Stimulated activated CD8-positive, alpha-beta memory T cell treated with anti-CD3 and anti-CD28 coated beads, Interleukin-4, amount 100 ng/mL, for 4 hours (primary cell): ENCODE measurements around the gene NUTF2.
A peak's percentile ranks its signal among the peaks of the same experiment; 100 is the strongest.
"Not testable (repeated sequence)": the region's sequence is repeated elsewhere in the genome, so short reads cannot be mapped to it uniquely, and the experiment has no call there.

Source experiments
- DNase-seq, 2 donors: peaks; one replicate each; pipeline ENCODE4 v3.0.0-alpha.2; 2020; ENCODE audit warnings: low read depth in 2 of 2, low spot score in 1 of 2

Gene NUTF2

DNA sequence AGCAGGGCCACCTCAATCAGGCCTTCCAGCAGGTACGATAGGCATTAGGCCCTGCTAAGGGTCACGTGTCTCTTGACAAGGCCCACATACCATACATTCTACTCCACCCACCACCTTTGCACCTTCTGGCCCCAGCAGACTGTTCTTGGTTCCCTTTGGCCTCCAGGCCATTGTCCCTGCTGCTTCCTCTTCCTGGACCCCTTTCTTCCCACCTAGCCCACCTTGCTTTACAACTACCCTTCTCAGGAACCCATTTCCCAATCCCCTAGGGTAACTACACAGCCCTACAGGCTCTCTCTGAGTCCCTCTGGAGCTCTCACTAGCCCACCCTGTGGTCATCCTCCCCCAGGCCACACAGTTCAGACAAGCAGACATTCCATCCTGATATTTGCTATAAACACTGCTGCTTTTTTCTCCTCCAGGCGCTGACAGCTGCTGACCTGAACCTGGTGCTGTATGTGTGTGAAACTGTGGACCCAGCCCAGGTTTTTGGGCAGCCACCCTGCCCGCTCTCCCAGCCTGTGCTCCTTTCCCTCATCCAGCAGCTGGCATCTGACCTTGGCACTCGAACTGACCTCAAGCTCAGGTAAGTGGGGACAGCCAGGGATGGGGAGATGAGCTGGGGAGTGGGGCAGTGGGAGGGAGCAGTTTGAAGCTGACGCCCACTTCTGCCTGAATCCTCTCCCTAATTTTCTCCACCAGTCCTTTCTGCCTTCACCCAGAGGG lies 36.6 kb downstream of the NUTF2 start:
- no peak for DNase-seq

DNA sequence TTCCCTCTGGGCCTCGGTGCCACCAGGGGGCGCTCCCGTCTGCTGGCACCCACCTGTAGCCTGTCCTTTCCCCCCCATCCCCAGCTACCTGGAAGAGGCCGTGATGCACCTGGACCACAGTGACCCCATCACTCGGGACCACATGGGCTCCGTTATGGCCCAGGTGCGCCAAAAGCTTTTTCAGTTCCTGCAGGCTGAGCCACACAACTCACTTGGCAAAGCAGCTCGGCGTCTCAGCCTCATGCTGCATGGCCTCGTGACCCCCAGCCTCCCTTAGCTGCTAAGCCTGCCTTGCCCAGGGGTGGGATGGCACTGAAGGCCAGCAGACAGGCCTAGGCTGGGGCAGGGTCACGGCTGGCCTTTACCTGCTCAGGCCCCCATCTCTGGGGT lies 37.1 kb downstream of the NUTF2 start:
- peak; percentile 38 to 49 for DNase-seq

DNA sequence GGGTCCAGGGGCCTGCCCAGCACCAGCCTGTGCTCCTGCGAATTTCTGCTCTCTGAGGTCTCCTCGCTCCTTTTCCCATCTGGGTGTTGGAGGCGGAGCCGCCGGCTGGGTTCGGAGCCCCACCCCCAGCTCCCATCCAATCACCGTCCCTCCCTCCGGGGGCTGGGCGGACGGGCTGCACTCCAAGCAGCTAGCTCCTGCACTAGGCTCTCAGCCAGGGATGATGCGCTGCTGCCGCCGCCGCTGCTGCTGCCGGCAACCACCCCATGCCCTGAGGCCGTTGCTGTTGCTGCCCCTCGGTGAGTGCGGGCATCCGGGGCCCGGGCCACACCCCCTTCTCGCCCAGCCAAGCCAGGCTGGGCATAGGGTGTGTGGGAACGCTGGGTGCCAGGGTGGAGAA lies 38.0 kb downstream of the NUTF2 start, which contains the start of gene NRN1L:
TSS of gene NRN1L (plus strand) at position 202 of the 400 bp plus-strand sequence. CDS start at position 221, 19 bp downstream.
- DNase-seq: no peak

DNA sequence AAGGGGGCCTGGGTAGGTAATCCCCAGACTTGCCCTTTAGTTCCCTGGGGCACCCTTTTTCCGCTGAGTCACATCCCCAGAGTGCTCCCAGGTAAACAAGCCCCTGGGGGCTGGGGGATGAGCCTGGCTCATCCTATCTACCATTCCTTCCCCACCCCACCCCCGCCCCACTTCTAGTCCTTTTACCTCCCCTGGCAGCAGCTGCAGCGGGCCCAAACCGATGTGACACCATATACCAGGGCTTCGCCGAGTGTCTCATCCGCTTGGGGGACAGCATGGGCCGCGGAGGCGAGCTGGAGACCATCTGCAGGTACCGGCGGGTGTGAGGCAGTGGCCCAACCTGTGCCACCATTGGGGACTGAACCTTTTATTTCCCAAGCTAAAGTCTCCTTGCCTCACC lies 38.8 kb downstream of the NUTF2 start:
- DNase-seq: no peak

DNA sequence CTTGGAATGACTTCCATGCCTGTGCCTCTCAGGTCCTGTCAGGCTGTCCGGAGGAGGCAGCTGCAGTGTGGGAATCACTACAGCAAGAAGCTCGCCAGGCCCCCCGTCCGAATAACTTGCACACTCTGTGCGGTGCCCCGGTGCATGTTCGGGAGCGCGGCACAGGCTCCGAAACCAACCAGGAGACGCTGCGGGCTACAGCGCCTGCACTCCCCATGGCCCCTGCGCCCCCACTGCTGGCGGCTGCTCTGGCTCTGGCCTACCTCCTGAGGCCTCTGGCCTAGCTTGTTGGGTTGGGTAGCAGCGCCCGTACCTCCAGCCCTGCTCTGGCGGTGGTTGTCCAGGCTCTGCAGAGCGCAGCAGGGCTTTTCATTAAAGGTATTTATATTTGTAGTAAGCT lies 39.2 kb downstream of the NUTF2 start:
- no peak for DNase-seq

DNA sequence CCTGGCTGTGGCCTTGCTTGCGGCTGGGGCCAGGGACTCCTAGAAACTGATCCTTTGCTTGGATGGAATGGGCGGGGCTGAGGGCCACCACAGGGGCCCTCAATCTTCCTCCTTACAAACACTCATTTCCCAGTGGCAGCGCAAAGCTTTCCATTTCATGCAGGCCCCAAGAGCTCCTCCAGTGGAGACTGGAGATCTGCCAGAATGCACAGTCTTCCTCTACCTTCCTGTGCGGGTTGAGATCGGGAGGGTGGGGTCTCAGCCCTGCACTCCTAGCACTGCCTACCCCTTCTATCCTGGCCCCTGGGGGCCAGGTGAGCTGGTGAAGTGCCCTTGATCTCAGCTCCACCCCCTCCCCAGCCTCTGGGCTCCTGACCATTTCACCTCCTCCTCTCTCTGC lies 39.7 kb downstream of the NUTF2 start:
- no peak for DNase-seq

DNA sequence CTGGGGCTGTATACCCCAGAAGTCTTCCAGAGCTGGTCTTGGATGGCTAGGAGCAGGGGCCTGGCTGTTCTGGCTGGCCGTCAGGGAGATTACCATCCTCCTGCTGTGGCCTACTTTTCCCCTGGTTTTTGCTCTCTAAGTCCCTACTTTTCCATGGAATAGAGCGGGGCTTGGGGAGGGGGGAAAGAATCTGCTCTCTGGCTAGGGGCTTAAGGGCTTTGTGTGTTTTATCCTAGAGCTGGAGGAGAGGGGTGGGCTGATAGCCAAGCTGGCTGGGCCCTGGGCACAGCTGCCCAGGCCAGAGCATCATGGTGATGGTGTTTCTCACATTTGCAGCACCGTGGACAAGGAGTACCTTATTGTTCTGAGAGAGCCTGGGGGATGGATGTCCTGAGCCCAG lies 41.6 kb downstream of the NUTF2 start:
- DNase-seq: no peak

DNA sequence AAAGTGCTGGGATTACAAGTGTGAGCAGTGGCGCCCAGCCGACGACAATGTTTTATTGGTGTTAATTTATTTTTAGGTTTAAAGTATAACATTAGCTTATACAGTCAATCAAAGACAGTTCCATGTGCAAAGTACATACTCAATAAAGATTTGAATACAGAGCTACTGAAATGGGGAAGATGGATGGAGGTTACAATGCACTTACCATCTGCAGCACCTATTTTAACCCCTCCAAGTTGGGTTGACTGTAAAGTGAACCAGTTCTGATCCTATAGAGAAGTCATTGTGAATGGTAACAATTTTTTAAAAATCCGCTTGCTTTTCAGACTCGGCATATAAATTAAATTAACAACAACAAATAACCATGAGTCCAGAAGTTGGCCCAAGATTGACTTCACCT lies 45.6 kb downstream of the NUTF2 start:
- no peak for DNase-seq

DNA sequence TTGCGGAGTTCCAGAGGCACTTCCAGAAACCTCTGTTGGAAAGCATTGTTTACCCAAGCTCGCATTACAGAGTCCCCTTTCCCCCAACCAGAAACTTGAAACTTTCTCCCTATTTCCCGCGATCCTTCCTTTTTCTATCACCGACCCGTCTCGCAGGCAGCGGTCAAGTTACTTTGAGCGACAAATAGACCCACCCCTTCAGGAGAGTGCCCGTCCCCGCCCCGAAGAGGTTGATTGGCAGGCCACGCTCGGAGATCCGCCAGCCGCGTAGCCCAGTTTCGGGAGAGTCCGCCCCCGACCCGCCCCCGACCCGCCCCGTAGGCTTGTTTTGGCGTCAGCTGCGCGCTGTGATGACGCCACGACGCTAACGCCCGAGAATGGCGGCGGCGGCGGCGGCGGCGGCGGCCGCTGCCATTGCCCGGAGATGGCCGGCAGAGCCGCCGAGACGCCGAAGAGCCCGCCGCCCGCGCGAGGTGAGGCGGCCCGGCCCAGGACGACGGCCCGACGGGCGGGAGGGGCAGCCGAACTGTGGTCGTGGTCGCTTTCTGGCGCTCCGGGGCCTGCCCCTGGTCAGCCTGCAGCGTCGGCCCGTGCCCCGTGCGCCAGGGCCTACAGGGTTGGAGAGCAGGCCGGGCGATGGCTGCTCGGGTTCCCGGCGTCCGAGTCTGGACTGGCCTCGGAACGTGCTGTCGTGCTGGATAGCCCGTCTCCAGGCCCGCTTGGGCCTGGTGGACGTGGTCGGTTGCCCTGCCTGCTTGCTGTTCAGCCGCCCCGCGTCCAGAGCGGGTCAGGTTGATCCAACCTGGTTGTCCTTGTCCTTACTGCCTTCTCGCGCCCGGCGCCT lies 46.4 kb downstream of the NUTF2 start, which contains the start of gene PSKH1:
TSS of gene PSKH1 (plus strand) at position 356 of the 844 bp plus-strand sequence. CDS start 15,496 bp downstream, outside the sequence.
- peak; percentile 89 to 90 for DNase-seq

DNA sequence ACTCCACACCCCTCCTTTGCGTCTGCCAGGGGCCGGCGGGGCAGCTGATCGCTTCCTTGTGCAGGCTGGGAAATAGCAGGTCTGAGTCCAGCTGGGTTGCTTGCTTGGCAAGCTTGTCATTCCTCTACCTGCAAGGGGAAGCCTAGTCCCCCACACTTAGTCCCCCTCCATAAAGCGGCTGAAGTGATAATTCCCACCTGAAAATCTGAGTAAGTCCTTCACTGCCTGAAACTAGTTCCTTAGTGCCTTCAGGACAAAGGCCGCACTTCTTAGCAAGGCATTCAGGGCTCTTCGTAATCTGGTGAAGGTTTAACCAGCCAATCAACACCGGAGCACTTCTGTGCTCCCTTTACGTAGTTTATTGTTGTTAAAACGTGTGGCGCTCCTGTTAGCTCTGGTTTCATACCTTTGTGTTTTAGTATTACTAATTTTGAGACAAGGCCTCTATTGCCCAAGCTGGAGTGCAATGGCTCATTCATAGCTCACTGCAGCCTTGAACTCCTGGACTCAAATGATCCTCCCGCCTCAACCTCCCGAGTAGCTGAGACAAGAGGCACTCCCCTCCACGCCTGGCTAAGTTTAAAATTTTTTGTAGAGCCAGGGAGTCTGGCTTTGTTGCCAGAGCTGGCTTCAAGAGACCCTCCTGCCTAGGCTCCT lies 47.1 kb downstream of the NUTF2 start:
- DNase-seq: no peak

DNA sequence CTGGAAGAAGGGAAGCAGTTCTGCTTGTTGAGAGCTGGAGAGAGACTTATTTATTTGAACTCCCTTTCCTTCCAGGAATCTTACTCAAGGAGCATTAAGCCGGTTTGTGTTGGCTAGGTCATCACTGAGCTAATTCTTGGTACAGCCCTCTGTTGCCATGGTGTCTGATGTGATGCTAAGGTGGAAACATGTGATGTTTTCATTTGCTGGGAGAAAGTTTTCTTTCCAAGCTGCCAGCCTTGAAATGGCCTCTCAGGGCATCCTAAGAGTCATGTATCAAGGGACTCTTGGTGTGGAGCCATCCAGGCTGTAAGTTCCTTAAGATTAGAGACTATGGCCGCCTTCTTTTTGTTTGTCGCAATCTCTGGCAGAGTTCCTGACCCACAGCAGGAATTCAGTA lies 50.5 kb downstream of the NUTF2 start:
- no peak for DNase-seq

DNA sequence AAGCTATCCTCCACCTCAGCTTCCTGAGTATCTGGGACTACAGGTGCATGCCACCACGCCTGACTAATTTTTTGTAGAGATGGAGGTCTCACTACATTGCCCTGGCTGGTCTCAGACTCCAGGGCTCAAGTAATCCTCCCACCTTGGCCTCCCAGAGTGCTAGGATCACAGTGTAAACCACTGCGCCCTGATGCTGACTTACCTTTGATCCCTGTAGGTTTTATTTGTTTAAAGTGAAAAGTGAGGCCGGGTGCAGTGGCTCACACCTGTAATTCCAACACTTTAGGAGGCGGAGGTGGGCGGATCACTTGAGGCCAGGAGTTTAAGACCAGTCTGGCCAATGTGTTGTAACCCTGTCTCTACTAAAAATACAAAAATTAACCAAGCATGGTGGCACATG lies 55.0 kb downstream of the NUTF2 start:
- no peak for DNase-seq

DNA sequence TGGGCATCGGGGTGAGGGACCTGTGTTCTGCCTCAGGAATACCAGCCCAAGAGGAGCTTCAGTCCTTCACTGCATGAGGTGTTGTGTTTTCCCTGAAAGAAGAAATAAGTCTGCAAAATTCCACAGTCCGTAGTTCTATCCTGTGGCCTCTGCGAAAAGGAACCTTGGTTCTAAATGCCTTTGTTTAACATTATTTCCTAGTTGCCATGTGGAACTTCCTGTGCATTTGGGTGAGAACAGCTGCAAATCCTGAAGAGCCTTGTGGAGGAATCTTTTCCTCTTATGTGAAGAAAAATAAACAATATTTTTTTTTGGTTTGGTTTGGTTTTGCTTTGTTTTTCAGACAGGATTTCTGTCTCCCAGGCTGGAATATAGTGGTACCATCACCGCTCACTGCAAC lies 56.1 kb downstream of the NUTF2 start:
- no peak for DNase-seq

DNA sequence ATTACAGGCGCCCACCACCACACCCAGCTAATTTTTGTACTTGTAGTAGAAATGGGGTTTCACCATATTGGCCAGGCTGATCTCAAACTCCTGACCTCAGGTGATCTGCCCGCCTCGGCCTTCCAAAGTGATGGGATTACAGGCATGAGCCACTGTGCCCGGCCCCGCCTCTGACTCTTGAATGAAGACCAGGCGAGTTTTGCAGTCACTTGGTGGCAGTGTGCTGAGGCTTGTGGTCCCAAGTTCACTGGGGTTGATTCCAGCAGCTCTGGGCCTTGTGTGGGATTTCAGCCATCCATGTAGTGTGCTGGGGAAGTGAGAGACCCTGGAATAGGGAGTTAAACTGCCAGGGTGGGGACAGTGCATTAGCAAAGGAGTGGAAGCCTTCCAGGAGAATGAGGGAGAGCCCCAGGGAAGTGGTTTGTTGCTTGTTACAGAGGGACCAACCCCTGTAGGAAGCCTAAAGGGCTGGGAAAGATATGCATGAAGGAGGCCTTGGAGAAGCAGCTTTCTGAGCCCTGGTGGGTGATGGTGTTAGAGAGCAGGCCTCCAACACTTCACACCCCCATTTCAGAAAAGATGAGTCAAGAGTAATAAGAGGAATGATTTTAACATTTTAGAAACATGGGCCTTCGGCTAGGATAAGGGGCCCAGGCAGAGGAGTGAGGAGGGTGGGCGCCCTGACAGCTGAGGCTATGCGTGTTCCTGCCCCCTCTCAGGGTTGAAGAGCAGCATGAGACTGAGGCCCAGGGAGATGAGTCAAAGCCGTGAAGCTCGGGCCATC lies 60.9 kb downstream of the NUTF2 start:
- DNase-seq: no peak

DNA sequence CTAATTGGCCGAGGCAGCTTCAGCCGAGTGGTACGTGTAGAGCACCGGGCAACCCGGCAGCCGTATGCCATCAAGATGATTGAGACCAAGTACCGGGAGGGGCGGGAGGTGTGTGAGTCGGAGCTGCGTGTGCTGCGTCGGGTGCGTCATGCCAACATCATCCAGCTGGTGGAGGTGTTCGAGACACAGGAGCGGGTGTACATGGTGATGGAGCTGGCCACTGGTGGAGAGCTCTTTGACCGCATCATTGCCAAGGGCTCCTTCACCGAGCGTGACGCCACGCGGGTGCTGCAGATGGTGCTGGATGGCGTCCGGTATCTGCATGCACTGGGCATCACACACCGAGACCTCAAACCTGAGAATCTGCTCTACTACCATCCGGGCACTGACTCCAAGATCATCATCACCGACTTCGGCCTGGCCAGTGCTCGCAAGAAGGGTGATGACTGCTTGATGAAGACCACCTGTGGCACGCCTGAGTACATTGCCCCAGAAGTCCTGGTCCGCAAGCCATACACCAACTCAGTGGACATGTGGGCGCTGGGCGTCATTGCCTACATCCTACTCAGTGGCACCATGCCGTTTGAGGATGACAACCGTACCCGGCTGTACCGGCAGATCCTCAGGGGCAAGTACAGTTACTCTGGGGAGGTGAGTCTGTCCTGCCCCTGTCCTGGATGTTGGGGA lies 62.5 kb downstream of the NUTF2 start:
- DNase-seq: no peak

DNA sequence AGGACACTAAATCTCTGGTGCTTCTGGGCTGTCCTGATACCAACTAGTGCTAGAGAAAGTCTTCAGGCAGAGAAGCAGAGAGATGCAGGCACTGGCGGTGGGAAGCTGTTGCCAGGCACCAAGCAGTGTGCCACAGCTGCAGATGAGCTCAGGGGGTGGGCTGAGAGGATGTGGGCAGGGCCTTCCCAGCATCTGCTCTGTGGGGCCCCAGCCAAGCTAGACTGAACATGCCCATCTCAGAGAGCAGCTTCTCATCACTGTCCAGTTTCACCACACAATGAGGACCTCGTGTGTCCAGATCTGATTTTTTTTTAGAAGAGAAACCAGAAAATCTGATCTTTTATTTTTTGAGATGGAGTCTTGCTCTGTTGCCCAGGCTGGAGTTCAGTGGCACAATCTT lies 63.4 kb downstream of the NUTF2 start:
- no peak for DNase-seq

DNA sequence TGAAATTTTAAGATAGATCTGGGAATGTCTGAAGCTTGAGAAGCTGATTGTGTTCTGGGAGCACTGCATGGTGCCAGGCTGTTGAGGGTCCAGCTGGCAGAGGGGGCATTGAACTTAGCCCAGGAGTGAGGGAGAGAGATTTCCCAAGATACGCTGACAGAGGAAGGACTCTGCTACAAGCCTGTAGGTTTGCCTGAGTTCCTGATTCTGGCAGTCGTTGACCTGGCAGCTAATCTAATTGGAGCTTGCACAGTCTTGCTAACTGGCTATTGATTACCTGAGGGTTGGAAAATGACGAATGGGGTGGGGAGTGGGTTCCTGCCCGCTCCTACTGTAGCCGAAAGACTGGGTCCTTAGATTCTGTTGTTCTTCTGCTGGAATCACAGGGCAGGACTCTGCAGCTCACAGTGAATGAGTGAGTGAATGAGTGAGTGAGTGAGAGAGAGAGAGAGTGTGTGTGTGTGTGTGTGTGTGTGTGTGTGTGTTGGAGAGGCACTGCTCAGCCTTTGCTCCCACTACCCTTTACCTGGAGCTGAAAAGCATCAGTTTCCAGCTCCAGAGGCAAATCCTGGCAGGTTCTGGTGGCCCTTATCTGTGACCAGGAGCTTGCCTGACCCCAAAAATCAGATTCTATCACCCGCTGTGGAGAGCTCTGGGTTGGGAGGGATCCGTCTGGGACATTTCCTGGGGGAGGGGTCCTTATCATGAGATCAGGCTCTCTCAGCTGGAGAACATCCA lies 68.2 kb downstream of the NUTF2 start:
- no peak for DNase-seq

DNA sequence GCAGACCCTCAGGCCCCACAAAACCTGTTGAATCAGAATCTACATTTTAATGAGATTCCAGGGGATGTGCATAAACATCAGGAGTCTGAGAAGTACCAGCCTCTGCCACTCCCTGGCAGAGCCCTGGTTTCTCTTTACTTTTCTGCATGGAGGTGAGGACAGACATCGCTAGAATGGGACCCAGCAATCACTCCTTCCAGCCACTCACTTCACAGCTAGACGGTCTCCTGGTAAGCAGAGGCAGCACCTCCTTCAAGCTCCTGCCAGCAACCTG lies 68.7 kb downstream of the NUTF2 start:
- not testable (repeated sequence) for DNase-seq

DNA sequence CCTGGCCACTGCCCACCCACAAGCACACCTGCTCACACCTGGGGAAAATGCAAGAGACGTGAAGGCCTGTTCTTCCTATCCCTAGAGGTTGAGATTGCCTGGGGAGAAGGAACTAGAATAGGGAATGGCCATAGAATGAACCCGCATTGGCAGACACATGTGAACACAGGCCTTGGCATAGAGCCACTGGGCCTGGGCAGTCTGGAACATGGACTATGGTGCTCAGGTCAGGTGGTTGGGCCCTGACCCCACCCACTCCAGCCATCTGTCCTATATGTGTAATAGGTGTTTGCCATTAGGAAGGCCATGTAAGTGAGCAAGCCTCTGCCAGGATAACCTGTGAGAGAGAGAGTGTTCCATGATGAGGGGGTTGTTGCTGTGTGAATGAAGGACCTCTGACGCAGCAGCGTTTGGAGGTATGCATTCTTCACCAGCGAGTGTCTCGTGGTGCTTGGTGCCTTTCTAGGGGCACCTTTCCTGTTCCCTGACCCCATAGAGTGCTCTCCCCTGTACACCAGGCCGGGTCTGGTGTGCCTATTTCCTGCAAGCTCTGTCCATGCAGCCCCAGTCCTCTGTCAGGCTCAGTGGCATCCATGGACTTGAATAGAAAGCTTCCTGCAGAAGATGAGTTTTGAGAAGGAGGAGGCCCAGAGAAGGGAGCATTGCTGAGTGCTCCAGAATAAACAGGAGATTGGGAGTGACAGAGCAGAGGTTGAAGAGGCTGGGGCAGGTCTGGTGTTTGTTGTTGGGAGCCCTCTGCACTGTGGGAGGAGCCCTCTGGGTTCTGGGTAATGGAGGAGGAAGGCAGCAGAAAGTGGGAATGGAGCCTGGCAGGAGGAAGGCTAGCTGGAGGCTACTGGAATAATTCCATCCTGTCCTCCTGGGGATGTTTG lies 69.3 kb downstream of the NUTF2 start:
- DNase-seq: no peak
